ENCODE measurements around the gene TEX2.

DNA sequence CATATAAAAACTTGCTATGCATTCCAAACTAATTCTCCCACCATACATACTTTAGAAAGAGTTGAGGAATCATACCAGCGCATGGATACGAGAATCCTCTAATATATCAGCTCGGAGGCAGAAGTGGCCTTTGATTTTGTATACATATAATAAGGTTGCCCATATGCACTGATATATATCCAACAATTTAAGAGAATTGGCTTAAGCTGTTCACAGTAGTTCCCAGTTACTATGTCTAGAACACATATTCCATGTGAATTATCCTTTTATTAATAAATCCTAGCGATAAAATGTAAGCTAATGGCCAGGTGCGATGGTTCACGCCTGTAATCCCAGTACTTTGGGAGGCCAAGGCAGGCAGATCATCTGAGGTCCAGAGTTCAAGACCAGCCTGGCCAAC, 113.9 kb downstream of the TEX2 start:
- no peak for TF ChIP-seq EZH2phosphoT487 (IDR thresholded peaks at IDR 0.05; ENCODE audit: insufficient read depth, low read depth)
- TF ChIP-seq EZH2 (IDR thresholded peaks at IDR 0.05; ENCODE audit: insufficient read depth, poor library complexity, severe bottlenecking), result no peak

Measured in GM23248 (cell line).